Mesenchymal stem cell (in vitro differentiated cells and primary cell): ENCODE measurements around the gene B3GALT4.
"Not testable (repeated sequence)": the region's sequence is repeated elsewhere in the genome, so short reads cannot be mapped to it uniquely, and the experiment has no call there.

Experiments used
- DNase-seq: peaks from one replicate; pipeline ENCODE4 v3.0.0-alpha.2; 2013
- H2AFZ ChIP-seq: one replicate; pipeline ENCODE4 v1.6.1; 2013; ENCODE audit warnings: low read depth, mild to moderate bottlenecking, control low read depth, inconsistent platforms, low read length, moderate library complexity
- H2AK5ac ChIP-seq: 2 replicates; pipeline ENCODE4 v1.6.1; 2013; ENCODE audit warnings: low read length, moderate library complexity, mild to moderate bottlenecking, inconsistent platforms; ENCODE audit not compliant: severe bottlenecking
- H2BK120ac ChIP-seq: one replicate; pipeline ENCODE4 v1.6.1; 2013; ENCODE audit warnings: low read depth, mild to moderate bottlenecking, inconsistent platforms, low read length, moderate library complexity
- H2BK12ac ChIP-seq, 2 experiments: one replicate each; pipeline ENCODE4 v1.6.1; 2013; ENCODE audit warnings: inconsistent platforms in 2 of 2, low read length in 2 of 2, mild to moderate bottlenecking in 2 of 2, moderate library complexity in 2 of 2, control low read depth in 1 of 2
- H2BK15ac ChIP-seq: one replicate; pipeline ENCODE4 v1.6.1; 2013; ENCODE audit warnings: mild to moderate bottlenecking, low read depth, inconsistent platforms; ENCODE audit not compliant: poor library complexity, severe bottlenecking
- H2BK5ac ChIP-seq: 2 replicates; pipeline ENCODE4 v1.6.1; 2013; ENCODE audit warnings: low read depth, mild to moderate bottlenecking, low read length, control low read depth, inconsistent platforms; ENCODE audit not compliant: poor library complexity, severe bottlenecking
- H3K14ac ChIP-seq, 2 experiments: one replicate each; pipeline ENCODE4 v1.6.1; 2013; ENCODE audit warnings: inconsistent platforms in 2 of 2, low read length in 2 of 2, control low read depth in 1 of 2, mild to moderate bottlenecking in 1 of 2, moderate library complexity in 1 of 2
- H3K18ac ChIP-seq, 2 experiments: one replicate each; pipeline ENCODE4 v1.6.1; 2013; ENCODE audit warnings: inconsistent platforms in 2 of 2, low read length in 2 of 2, control low read depth in 1 of 2, low read depth in 1 of 2, mild to moderate bottlenecking in 1 of 2
- H3K23ac ChIP-seq, 2 experiments: one replicate each; pipeline ENCODE4 v1.6.1; 2013; ENCODE audit warnings: inconsistent platforms in 2 of 2, low read length in 2 of 2, mild to moderate bottlenecking in 2 of 2, moderate library complexity in 2 of 2, control low read depth in 1 of 2
- H3K27ac ChIP-seq: 2 replicates; pipeline ENCODE4 v1.5.1; 2013; ENCODE audit warnings: mild to moderate bottlenecking, moderate library complexity, low read length, control low read depth, inconsistent platforms; ENCODE audit not compliant: poor library complexity, severe bottlenecking
- H3K27me3 ChIP-seq, 2 experiments: 2 replicates each; pipeline versions ENCODE4 v1.6.1 to v1.7.0; 2013; ENCODE audit warnings: low read length in 2 of 2, mild to moderate bottlenecking in 2 of 2, moderate library complexity in 2 of 2, control low read depth in 1 of 2, inconsistent platforms in 1 of 2; ENCODE audit not compliant: control insufficient read depth in 1 of 2, insufficient read depth in 1 of 2
- H3K36me3 ChIP-seq, 2 experiments: 2 replicates each; pipeline versions ENCODE4 v1.6.1 to v1.7.0; 2013; ENCODE audit warnings: low read length in 2 of 2, control low read depth in 1 of 2, inconsistent platforms in 1 of 2, low read depth in 1 of 2, mild to moderate bottlenecking in 1 of 2; ENCODE audit not compliant: insufficient read depth in 2 of 2, control insufficient read depth in 1 of 2
- H3K4ac ChIP-seq, 2 experiments: one replicate each; pipeline ENCODE4 v1.6.1; 2013; ENCODE audit warnings: inconsistent platforms in 2 of 2, low read length in 2 of 2, mild to moderate bottlenecking in 2 of 2, moderate library complexity in 2 of 2, control low read depth in 1 of 2, low read depth in 1 of 2
- H3K4me1 ChIP-seq: 2 replicates; pipeline ENCODE4 v1.6.1; 2013; ENCODE audit warnings: low read depth, low read length, control low read depth; ENCODE audit not compliant: control insufficient read depth, insufficient read depth
- H3K4me2 ChIP-seq: 2 replicates; pipeline ENCODE4 v1.6.1; 2013; ENCODE audit warnings: low read length, mild to moderate bottlenecking, inconsistent platforms; ENCODE audit not compliant: poor library complexity, severe bottlenecking
- H3K4me3 ChIP-seq, 2 experiments: 2 replicates each; pipeline versions ENCODE4 v1.5.1 to v1.7.0; 2013; ENCODE audit warnings: low read length in 2 of 2, mild to moderate bottlenecking in 2 of 2, control low read depth in 1 of 2, low read depth in 1 of 2; ENCODE audit not compliant: insufficient read depth in 1 of 2
- H3K79me1 ChIP-seq: replicated peaks from 2 replicates; pipeline ENCODE4 v1.6.1; 2013; ENCODE audit warnings: mild to moderate bottlenecking, control low read depth, low read length, inconsistent platforms; ENCODE audit not compliant: poor library complexity, severe bottlenecking
- H3K9ac ChIP-seq: 2 replicates; pipeline ENCODE4 v1.7.0; 2013; ENCODE audit warnings: mild to moderate bottlenecking, low read length, moderate library complexity
- H3K9me3 ChIP-seq: 2 replicates; pipeline ENCODE4 v1.7.0; 2013; ENCODE audit warnings: mild to moderate bottlenecking, low read length; ENCODE audit not compliant: control insufficient read depth
- H4K8ac ChIP-seq: one replicate; pipeline ENCODE4 v1.6.1; 2013; ENCODE audit warnings: inconsistent platforms, mild to moderate bottlenecking, low read length, moderate library complexity
- H4K91ac ChIP-seq: one replicate; pipeline ENCODE4 v1.6.1; 2013; ENCODE audit warnings: mild to moderate bottlenecking, low read length, inconsistent platforms
- WGBS: methylation state at CpG from one replicate; pipeline ENCODE4 v1.1.7; 2013; ENCODE audit warnings: mixed read lengths; 5-methylcytosine and 5-hydroxymethylcytosine counted together

B3GALT4 gene

DNA sequence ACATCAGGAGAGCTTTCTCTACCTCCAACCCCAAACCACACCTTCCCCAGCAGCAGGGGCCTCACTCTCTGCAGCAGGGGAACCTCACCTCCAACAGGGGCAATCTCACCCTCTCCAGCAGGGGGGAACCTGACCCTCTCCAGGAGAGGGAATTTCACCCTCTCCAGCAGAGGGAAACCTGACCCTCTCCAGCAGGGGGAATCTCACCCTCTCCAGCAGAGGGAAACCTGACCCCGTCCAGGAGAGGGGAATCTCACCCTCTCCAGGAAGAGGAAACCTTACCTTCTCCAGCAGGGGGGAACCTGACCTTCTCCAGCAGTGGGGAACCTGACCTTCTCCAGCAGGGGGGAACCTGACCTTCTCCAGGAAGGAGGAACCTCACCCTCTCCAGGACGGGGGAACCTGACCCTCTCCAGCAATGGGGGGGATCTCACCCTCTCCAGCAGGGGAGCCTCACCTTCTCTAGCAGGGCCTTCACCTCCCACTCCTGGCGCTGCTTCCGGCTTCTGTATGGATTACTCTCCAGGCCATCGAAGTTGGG lies 3.1 kb downstream of the B3GALT4 start:
- H2BK12ac ChIP-seq: no peak overlapping the region
- no peak overlapping the region for H3K4me2 ChIP-seq

DNA sequence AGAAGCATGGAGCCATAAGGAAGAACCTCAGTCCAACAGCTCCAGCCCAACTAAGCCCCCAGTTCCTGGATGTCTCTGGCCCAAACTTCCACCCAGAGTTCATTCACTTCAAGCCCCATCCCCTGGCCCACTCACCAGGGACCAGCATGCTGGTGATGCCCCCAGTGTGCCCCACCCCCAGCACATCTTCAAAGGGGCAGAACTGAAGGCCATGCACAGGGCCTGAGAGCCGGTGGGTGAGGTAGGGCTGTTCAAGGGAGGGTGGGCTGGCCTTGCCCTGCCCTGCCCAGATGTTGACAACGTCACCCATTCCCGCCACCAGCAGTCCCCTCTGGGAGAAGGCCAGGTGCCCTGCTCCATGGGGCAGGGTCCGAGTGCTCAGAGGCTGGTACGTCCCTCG lies 3.6 kb downstream of the B3GALT4 start:
- H3K4ac ChIP-seq: no peak overlapping the region
- H2AK5ac ChIP-seq: no peak overlapping the region
- no peak overlapping the region for H2BK120ac ChIP-seq
- H3K4me2 ChIP-seq: no peak overlapping the region
- no peak overlapping the region for H3K9ac ChIP-seq
- 95% methylated on average over 6 of the region's 6 CpGs for WGBS
- H3K9me3 ChIP-seq: no peaks in the 10 kb centered on the region
- H2BK15ac ChIP-seq: no peak overlapping the region
- no peak for DNase-seq
- no peak overlapping the region for H3K27ac ChIP-seq
- no peak overlapping the region for H2AFZ ChIP-seq
- H3K18ac ChIP-seq: no peak overlapping the region
- H3K27me3 ChIP-seq: no peaks in the 10 kb centered on the region
- H2BK12ac ChIP-seq: no peak overlapping the region
- H4K91ac ChIP-seq: no peak overlapping the region
- peaks cover 36% of the 10 kb centered on the region for H3K4me1 ChIP-seq
- peaks cover 21% of the 10 kb centered on the region for H3K79me1 ChIP-seq
- H3K36me3 ChIP-seq: peaks cover 80 to 87% of the 10 kb centered on the region in 2 experiments
- H3K4me3 ChIP-seq: no peak overlapping the region
- H4K8ac ChIP-seq: no peak overlapping the region
- H3K23ac ChIP-seq: no peak overlapping the region
- H2BK5ac ChIP-seq: no peak overlapping the region
- H3K14ac ChIP-seq: no peak overlapping the region

More for the DNA sequence above, 3.1 kb downstream of the B3GALT4 start:
- peaks cover 36% of the 10 kb centered on the region for H3K4me1 ChIP-seq
- no peak overlapping the region for H3K14ac ChIP-seq
- no peak overlapping the region for H3K27ac ChIP-seq
- peak; percentile 85 for DNase-seq
- H2AK5ac ChIP-seq: no peak overlapping the region
- H3K27me3 ChIP-seq: no peaks in the 10 kb centered on the region
- no peak overlapping the region for H3K4me3 ChIP-seq
- H2AFZ ChIP-seq: no peak overlapping the region
- 81% methylated on average over 5 of the region's 5 CpGs for WGBS
- H3K4ac ChIP-seq: no peak overlapping the region
- H3K9me3 ChIP-seq: no peaks in the 10 kb centered on the region
- H3K79me1 ChIP-seq: peaks cover 21% of the 10 kb centered on the region
- peaks cover 79 to 87% of the 10 kb centered on the region in 2 experiments for H3K36me3 ChIP-seq
- no peak overlapping the region for H3K18ac ChIP-seq
- no peak overlapping the region for H3K9ac ChIP-seq
- H4K91ac ChIP-seq: no peak overlapping the region
- H3K23ac ChIP-seq: no peak overlapping the region
- no peak overlapping the region for H2BK120ac ChIP-seq
- no peak overlapping the region for H4K8ac ChIP-seq
- no peak overlapping the region for H2BK15ac ChIP-seq
- H2BK5ac ChIP-seq: no peak overlapping the region

DNA sequence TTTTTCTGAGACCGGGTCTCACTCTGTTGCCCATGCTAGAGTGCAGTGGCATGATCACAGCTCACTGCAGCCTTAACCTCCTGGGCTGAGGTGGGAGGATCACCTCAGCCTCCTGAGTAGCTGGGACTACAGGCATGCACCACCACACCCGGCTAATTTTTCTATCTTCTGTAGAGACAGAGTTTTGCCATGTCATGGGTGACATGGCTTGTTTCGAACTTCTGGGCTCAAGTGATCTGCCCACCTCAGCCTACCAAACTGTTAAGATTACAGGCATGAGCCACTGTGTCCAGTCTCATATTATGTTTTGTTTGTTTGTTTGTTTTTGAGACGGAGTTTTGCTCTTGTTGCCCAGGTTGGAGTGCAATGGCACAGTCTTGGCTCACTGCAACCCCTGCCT lies 8.3 kb downstream of the B3GALT4 start:
- not testable (repeated sequence) for H3K23ac ChIP-seq, H2BK120ac ChIP-seq, H2AFZ ChIP-seq, H4K8ac ChIP-seq, H2BK12ac ChIP-seq, H3K4me2 ChIP-seq, H3K27ac ChIP-seq, H2AK5ac ChIP-seq, H3K9me3 ChIP-seq, H3K27me3 ChIP-seq, H3K4me3 ChIP-seq, H3K9ac ChIP-seq, H3K4ac ChIP-seq, H3K18ac ChIP-seq, H3K14ac ChIP-seq, H2BK5ac ChIP-seq, DNase-seq, H4K91ac ChIP-seq, H2BK15ac ChIP-seq
- Histone ChIP-seq H3K36me3 (peaks cover 55 to 74% of the 10 kb centered on the region in 2 experiments), H3K4me1 (peaks cover 16% of the 10 kb centered on the region), H3K79me1 (peaks cover 41% of the 10 kb centered on the region)
- 94% methylated on average over 4 of the region's 4 CpGs for WGBS

DNA sequence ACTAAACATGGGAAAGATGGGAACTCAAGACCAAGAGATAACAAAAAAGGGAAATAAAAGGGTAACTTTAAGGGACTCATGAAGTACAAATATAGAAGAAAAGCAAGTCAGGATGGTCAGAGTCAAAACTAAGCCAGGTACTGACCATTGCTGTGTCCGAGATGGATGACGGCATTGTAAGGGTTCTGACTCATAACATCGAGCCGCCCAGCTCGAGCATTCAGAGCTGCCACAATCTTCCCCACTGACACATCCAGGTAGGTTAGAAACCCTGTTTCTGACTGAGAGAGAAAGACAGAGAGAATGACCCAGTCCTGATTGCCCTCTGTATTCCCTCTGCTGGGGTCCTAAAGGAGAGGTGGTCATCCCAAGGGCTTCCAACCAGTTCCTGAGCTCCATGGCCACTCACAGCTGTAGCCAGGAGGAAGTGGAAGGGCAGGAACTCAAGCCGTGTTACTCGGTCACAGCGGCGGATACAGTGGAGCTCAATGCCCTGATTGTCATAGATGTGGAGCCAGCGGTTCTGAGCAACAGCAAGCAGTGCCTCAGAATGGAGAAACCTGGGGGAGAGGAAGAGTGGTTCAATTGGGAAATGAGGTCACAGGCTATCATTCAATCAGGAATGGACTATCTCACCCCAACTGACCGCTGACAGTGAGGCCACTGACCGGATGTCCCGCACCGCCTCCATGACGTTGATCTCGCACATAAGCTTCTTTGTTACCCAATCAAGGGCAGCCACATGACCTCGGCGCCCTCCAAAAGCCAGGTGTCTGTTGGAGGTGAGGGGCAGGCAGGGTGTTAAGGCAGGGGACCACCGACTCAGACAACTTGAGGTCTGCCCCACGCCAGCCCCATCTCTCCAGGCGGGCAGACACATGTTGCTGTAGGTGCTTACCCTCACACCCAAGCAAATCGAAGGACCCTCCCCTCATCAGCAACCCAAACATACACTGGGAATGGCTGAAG lies 10.3 kb downstream of the B3GALT4 start:
- peaks cover 47 to 72% of the 10 kb centered on the region in 2 experiments for H3K36me3 ChIP-seq
- H3K23ac ChIP-seq: no peak overlapping the region
- H2BK12ac ChIP-seq: no peak overlapping the region
- no peak overlapping the region for H2BK5ac ChIP-seq
- H3K9ac ChIP-seq: peak overlapping the region; percentile 96
- H3K4me1 ChIP-seq: peaks cover 13% of the 10 kb centered on the region
- no peak overlapping the region for H3K4ac ChIP-seq
- H2BK15ac ChIP-seq: no peak overlapping the region
- H3K27ac ChIP-seq: no peak overlapping the region
- WGBS: 96% methylated on average over 18 of the region's 22 CpGs
- no peak overlapping the region for H4K91ac ChIP-seq
- H2AK5ac ChIP-seq: no peak overlapping the region
- H3K4me3 ChIP-seq: peak overlapping the region in 1 of 2 experiments; percentile 97
- H3K27me3 ChIP-seq: no peaks in the 10 kb centered on the region
- no peak for DNase-seq
- no peak overlapping the region for H3K4me2 ChIP-seq
- H4K8ac ChIP-seq: no peak overlapping the region
- no peak overlapping the region for H3K18ac ChIP-seq
- H2BK120ac ChIP-seq: no peak overlapping the region
- H2AFZ ChIP-seq: no peak overlapping the region
- H3K9me3 ChIP-seq: no peaks in the 10 kb centered on the region
- H3K14ac ChIP-seq: no peak overlapping the region
- peaks cover 40% of the 10 kb centered on the region for H3K79me1 ChIP-seq
